ENCODE measurements around the gene MEMO1. TPM values are rescaled to one million over a fixed set of nuclear protein-coding genes. Genes with fewer than 3 reads are reported as not detected.
"Not testable (repeated sequence)": the region's sequence is repeated elsewhere in the genome, so short reads cannot be mapped to it uniquely, and the experiment has no call there.

Gene MEMO1
- total RNA-seq, 1 experiment from 2014 or later, result 54.6 TPM

DNA sequence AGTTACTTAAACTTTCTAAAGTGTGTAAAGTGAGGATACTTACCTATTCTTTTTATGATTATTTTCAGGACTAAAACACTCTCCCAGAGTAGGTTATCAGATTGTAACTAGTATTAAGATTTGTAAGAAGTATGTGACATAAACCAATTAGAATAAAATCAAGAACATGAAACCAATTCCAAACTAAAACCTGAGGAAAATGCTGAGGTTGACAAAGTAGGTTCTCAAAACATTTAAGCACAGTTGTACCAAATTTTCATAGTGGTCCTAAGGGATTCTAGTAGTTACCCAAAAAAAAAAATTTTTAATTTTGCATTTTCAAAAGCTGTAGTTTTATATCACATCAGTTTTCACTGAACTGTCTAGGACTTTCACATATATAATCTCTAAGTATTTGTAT is 157.3 kb downstream of the MEMO1 start:
- no TSS peak for BruUV-seq (replicated peaks)
- ChIA-PET POLR2A (no interaction called here), CTCF (no interaction called here)
- Mint-ChIP-seq H3K27me3 (ENCODE audit: insufficient read depth, unreplicated experiment) (no peaks in the 10 kb centered on the region), H3K9me3 (ENCODE audit: unreplicated experiment) (no peaks in the 10 kb centered on the region), H3K4me3 (ENCODE audit: unreplicated experiment) (no peak overlapping the region), H3K4me1 (ENCODE audit: insufficient read depth, unreplicated experiment) (no peaks in the 10 kb centered on the region), H3K36me3 (ENCODE audit: insufficient read depth, unreplicated experiment) (peaks cover 16% of the 10 kb centered on the region), H3K27ac (ENCODE audit: low read depth, unreplicated experiment) (peak overlapping the region; percentile 25)
- intact Hi-C loops (cut with micrococcal nuclease), result no loop called here
- TF ChIP-seq, protein P1, sequence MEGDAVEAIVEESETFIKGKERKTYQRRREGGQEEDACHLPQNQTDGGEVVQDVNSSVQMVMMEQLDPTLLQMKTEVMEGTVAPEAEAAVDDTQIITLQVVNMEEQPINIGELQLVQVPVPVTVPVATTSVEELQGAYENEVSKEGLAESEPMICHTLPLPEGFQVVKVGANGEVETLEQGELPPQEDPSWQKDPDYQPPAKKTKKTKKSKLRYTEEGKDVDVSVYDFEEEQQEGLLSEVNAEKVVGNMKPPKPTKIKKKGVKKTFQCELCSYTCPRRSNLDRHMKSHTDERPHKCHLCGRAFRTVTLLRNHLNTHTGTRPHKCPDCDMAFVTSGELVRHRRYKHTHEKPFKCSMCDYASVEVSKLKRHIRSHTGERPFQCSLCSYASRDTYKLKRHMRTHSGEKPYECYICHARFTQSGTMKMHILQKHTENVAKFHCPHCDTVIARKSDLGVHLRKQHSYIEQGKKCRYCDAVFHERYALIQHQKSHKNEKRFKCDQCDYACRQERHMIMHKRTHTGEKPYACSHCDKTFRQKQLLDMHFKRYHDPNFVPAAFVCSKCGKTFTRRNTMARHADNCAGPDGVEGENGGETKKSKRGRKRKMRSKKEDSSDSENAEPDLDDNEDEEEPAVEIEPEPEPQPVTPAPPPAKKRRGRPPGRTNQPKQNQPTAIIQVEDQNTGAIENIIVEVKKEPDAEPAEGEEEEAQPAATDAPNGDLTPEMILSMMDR (IDR thresholded peaks at IDR 0.05; ENCODE audit: unreplicated experiment), result no peak
- DNase-seq (ENCODE audit: unreplicated experiment), result no peak

DNA sequence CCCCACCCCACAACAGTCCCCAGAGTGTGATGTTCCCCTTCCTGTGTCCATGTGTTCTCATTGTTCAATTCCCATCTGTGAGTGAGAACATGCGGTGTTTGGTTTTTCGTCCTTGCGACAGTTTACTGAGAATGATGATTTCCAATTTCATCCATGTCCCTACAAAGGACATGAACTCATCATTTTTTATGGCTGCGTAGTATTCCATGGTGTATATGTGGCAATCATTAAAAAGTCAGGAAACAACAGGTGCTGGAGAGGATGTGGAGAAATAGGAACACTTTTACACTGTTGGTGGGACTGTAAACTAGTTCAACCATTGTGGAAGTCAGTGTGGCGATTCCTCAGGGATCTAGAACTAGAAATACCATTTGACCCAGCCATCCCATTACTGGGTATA is 168.7 kb downstream of the MEMO1 start:
- H3K4me3 Mint-ChIP-seq (ENCODE audit: unreplicated experiment); BruUV-seq (replicated peaks); H3K9me3 Mint-ChIP-seq (ENCODE audit: unreplicated experiment); POLR2A ChIA-PET; intact Hi-C loops (cut with micrococcal nuclease); DNase-seq (ENCODE audit: unreplicated experiment); H3K36me3 Mint-ChIP-seq (ENCODE audit: insufficient read depth, unreplicated experiment); H3K4me1 Mint-ChIP-seq (ENCODE audit: insufficient read depth, unreplicated experiment); H3K27me3 Mint-ChIP-seq (ENCODE audit: insufficient read depth, unreplicated experiment); H3K27ac Mint-ChIP-seq (ENCODE audit: low read depth, unreplicated experiment); CTCF ChIA-PET: not testable (repeated sequence)

DNA sequence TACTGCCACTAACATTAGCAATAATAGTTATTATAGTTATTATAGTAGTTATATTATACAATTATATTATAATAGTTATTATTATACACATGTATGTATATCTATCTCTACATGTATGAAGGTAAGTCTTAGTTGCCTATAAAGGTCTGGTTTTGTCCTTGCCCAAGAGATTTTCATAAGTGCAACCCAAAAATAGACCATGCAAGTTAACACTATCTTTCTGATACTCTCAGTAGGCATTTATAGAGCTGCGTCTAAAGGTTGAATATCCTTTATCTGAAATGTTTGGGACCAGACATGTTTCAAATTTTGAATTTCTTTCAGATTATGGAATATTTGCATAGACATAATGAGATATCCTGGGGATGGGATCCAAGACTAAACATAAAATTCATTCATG is 175.4 kb downstream of the MEMO1 start:
- no peak for DNase-seq (ENCODE audit: unreplicated experiment)
- no peak overlapping the region for H3K4me3 Mint-ChIP-seq (ENCODE audit: unreplicated experiment)
- H3K27ac Mint-ChIP-seq (ENCODE audit: low read depth, unreplicated experiment), result no peak overlapping the region
- peaks cover 11% of the 10 kb centered on the region for H3K9me3 Mint-ChIP-seq (ENCODE audit: unreplicated experiment)
- ChIA-PET POLR2A (interaction anchor here (1.6 kb wide), 1 partner anchor 14 kb away, joined by 3 read pairs; no protein-coding TSS in a partner anchor), CTCF (no interaction called here)
- H3K27me3 Mint-ChIP-seq (ENCODE audit: insufficient read depth, unreplicated experiment), result no peaks in the 10 kb centered on the region
- H3K36me3 Mint-ChIP-seq (ENCODE audit: insufficient read depth, unreplicated experiment), result peaks cover 7% of the 10 kb centered on the region
- H3K4me1 Mint-ChIP-seq (ENCODE audit: insufficient read depth, unreplicated experiment), result no peaks in the 10 kb centered on the region
- intact Hi-C loops (cut with micrococcal nuclease), result loop anchor here (5.0 kb wide), 1 partner anchor 423 kb away; the partner anchor contains the start of gene XDH
- BruUV-seq (replicated peaks), result no TSS peak
- TF ChIP-seq, protein P1 (IDR thresholded peaks at IDR 0.05; ENCODE audit: unreplicated experiment), result no peak

DNA sequence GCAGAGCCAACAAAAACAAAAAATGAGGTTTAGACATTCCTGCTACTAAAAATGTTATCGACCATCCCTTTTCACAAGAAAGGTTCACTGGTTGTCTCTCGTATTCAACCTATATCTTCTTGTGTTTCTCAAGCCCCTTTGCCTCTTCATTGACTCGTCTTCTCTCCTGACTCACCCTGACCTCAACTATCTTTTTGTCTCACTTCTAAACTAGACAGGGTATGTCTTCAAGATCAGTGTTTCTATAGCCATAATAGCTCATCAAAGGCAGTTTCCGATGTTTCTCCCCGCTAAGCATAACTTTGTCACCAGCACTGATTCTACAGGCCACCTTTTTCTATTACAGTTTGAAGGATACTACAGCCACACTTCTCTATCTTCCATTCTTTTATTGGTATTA is 178.4 kb downstream of the MEMO1 start:
- intact Hi-C loops (cut with micrococcal nuclease), result no loop called here

More for the DNA sequence above, 178.4 kb downstream of the MEMO1 start:
- ChIA-PET CTCF (no interaction called here), POLR2A (no interaction called here)
- peaks cover 7% of the 10 kb centered on the region for H3K36me3 Mint-ChIP-seq (ENCODE audit: insufficient read depth, unreplicated experiment)
- H3K4me1 Mint-ChIP-seq (ENCODE audit: insufficient read depth, unreplicated experiment), result no peaks in the 10 kb centered on the region
- DNase-seq (ENCODE audit: unreplicated experiment), result no peak
- TF ChIP-seq, protein P1 (IDR thresholded peaks at IDR 0.05; ENCODE audit: unreplicated experiment), result no peak
- peaks cover 20% of the 10 kb centered on the region for H3K9me3 Mint-ChIP-seq (ENCODE audit: unreplicated experiment)
- H3K27ac Mint-ChIP-seq (ENCODE audit: low read depth, unreplicated experiment), result no peak overlapping the region
- H3K4me3 Mint-ChIP-seq (ENCODE audit: unreplicated experiment), result no peak overlapping the region
- BruUV-seq (replicated peaks), result no TSS peak
- H3K27me3 Mint-ChIP-seq (ENCODE audit: insufficient read depth, unreplicated experiment), result no peaks in the 10 kb centered on the region

All from MCF 10A (cell line).